Endothelial cell of umbilical vein (primary cell): Measurements from ENCODE around the gene YPEL1. TPM values are rescaled to one million over a fixed set of nuclear protein-coding genes. Genes with fewer than 3 reads are reported as not detected.

Experiments
- BruUV-seq: library from RNA; stranded (reverse); fragments of 400-500 nt; replicated peaks from 2 replicates; lab custom pipeline; 2021; lab: Mats Ljungman, UMichigan
- CTCF ChIA-PET: fragments of 300-600, 350-600 bp; sonication (Branson Sonifier 250); formaldehyde crosslinking; loops from one replicate; lab custom pipeline; 2021; ENCODE audit warnings: antibody characterized with exemption, inconsistent platforms; lab: Charles Lee
- POLR2A ChIA-PET: fragments of 300-600, 350-600 bp; sonication (Branson Sonifier 250); formaldehyde crosslinking; loops from one replicate; lab custom pipeline; 2021; ENCODE audit warnings: antibody characterized with exemption, inconsistent platforms; lab: Charles Lee
- DNase-seq: peaks from one replicate; pipeline ENCODE4 v3.0.0-alpha.2; 2011; ENCODE audit warnings: low read depth, low spot score
- FAIRE-seq: peaks from 2 replicates; lab custom pipeline; 2011; peaks lifted over from hg19 to GRCh38; lab: Jason Lieb, UNC
- H2AFZ ChIP-seq: 2 replicates; pipeline ENCODE4 v1.6.0; 2012; ENCODE audit warnings: low read depth, low read length, control low read depth, inconsistent platforms
- H3K27ac ChIP-seq: 2 replicates; pipeline ENCODE4 v1.5.1; 2011; ENCODE audit warnings: low read depth, mild to moderate bottlenecking, control low read depth, low read length, moderate library complexity; ENCODE audit not compliant: insufficient read depth
- H3K27me3 ChIP-seq, 2 experiments: 2 replicates each; pipeline versions ENCODE4 v1.6.0 to v1.6.1; 2011; ENCODE audit warnings: low read length in 2 of 2, mixed read lengths in 1 of 2; ENCODE audit not compliant: control insufficient read depth in 2 of 2, insufficient read depth in 2 of 2
- H3K36me3 ChIP-seq, 2 experiments: 2 replicates in 1 of 2; 3 replicates in 1 of 2; pipeline ENCODE4 v1.5.1; 2011; ENCODE audit warnings: low read length in 2 of 2, mild to moderate bottlenecking in 1 of 2, moderate library complexity in 1 of 2; ENCODE audit not compliant: control insufficient read depth in 2 of 2, insufficient read depth in 2 of 2; ENCODE audit errors: extremely low read depth in 1 of 2
- H3K4me1 ChIP-seq: 3 replicates; pipeline ENCODE4 v1.5.1; 2011; ENCODE audit warnings: mild to moderate bottlenecking, low read length; ENCODE audit not compliant: control insufficient read depth, insufficient read depth; ENCODE audit errors: extremely low read depth
- H3K4me2 ChIP-seq: 2 replicates; pipeline ENCODE4 v1.6.1; 2011; ENCODE audit warnings: low read length, control low read depth, mixed read lengths; ENCODE audit not compliant: insufficient read depth
- H3K4me3 ChIP-seq, 3 experiments: fragments of 200-600 bp in 1 of 3; sonication (generic), shearing (Covaris generic) in 1 of 3; replicated peaks in 1 of 3; 2 replicates each; pipeline ENCODE4 v1.5.1; 2011 to 2016; ENCODE audit warnings: control low read depth in 3 of 3, low read length in 3 of 3, mild to moderate bottlenecking in 2 of 3, inconsistent platforms in 1 of 3, low read depth in 1 of 3, moderate library complexity in 1 of 3; ENCODE audit not compliant: insufficient read depth in 1 of 3
- H3K79me2 ChIP-seq: 2 replicates; pipeline ENCODE4 v1.6.0; 2012; ENCODE audit warnings: low read length, inconsistent platforms; ENCODE audit not compliant: control insufficient read depth, insufficient read depth
- H3K9ac ChIP-seq: replicated peaks from 2 replicates; pipeline ENCODE3; 2011; ENCODE audit warnings: low read length, control low read depth; ENCODE audit not compliant: insufficient read depth; ENCODE audit errors: extremely low read depth
- H3K9me1 ChIP-seq: replicated peaks from 3 replicates; pipeline ENCODE4 v1.6.0; 2011; ENCODE audit warnings: mild to moderate bottlenecking, low read length; ENCODE audit not compliant: control insufficient read depth, insufficient read depth; ENCODE audit errors: extremely low read depth
- H3K9me3 ChIP-seq: replicated peaks from 2 replicates; pipeline ENCODE4 v1.5.1; 2012; ENCODE audit warnings: low read length, inconsistent platforms; ENCODE audit not compliant: control insufficient read depth, insufficient read depth
- H4K20me1 ChIP-seq: replicated peaks from 2 replicates; pipeline ENCODE3; 2011; ENCODE audit warnings: mild to moderate bottlenecking, low read length; ENCODE audit not compliant: control insufficient read depth, insufficient read depth; ENCODE audit errors: extremely low read depth
- EZH2 ChIP-seq: IDR thresholded peaks from 2 replicates; pipeline ENCODE4 v1.6.1; 2012; ENCODE audit warnings: borderline replicate concordance, low read depth, mild to moderate bottlenecking, moderate library complexity, low read length, inconsistent platforms; ENCODE audit not compliant: severe bottlenecking
- FOS ChIP-seq: IDR thresholded peaks from 2 replicates; pipeline ENCODE4 v1.6.1; 2011; ENCODE audit warnings: mild to moderate bottlenecking, low read length, moderate library complexity, borderline replicate concordance; ENCODE audit not compliant: insufficient read depth
- GATA2 ChIP-seq: IDR thresholded peaks from 2 replicates; pipeline ENCODE4 v1.7.0; 2011; ENCODE audit warnings: low read depth, mild to moderate bottlenecking, moderate library complexity, mixed read lengths, low read length; ENCODE audit not compliant: insufficient read length, insufficient read depth
- JUN ChIP-seq: IDR thresholded peaks from 2 replicates; pipeline ENCODE4 v1.6.1; 2011; ENCODE audit warnings: borderline replicate concordance, low read depth; ENCODE audit not compliant: insufficient read length, insufficient read depth
- MYC ChIP-seq: IDR thresholded peaks from one replicate; pipeline ENCODE4 v1.6.1; 2011; ENCODE audit warnings: mild to moderate bottlenecking, low read depth, low read length
- POLR2A ChIP-seq: IDR thresholded peaks from 2 replicates; pipeline ENCODE4 v1.6.1; 2012; ENCODE audit warnings: low read depth, mild to moderate bottlenecking, control low read depth, low read length
- POLR2AphosphoS5 ChIP-seq: IDR thresholded peaks from 2 replicates; pipeline ENCODE4 v1.6.1; 2012; ENCODE audit warnings: low read depth, mild to moderate bottlenecking, control low read depth, low read length, moderate library complexity; ENCODE audit not compliant: insufficient read depth
- dilution Hi-C: fragments of 300-500 bp; cut with MboI; formaldehyde crosslinking; loops from one replicate; pipeline ENCODE4 v1.15.0; 2019; ENCODE audit warnings: low sequenced_read_pairs; ENCODE audit not compliant: extremely low pct_ligation_motif_present
- intact Hi-C: fragments of 100-400 bp; cut with micrococcal nuclease; formaldehyde crosslinking; loops from one replicate; pipeline ENCODE4 v1.10.0; 2022
- polyA plus RNA-seq, 4 experiments: library from polyadenylated mRNA; depleted of rRNA in 3 of 4; stranded (reverse) in 3 of 4; unstranded in 1 of 4; fragments of >200 nt; gene quantifications; 2 replicates each; pipeline versions ENCODE4 v1.2.1 to v1.2.3, GENCODE V29; 2011 to 2012; ENCODE audit warnings: missing spikeins in 1 of 4
- total RNA-seq: library from RNA; stranded (reverse); gene quantifications from 2 replicates; pipeline ENCODE4 v1.2.3, GENCODE V29; 2021
- TF ChIP-seq, protein P1 (sequence below), 2 donors: IDR thresholded peaks; 1 replicate in 1 of 2; 2 replicates in 1 of 2; pipeline ENCODE4 v1.5.1; 2011; ENCODE audit warnings: low read length in 2 of 2, mild to moderate bottlenecking in 2 of 2, moderate library complexity in 2 of 2, control low read depth in 1 of 2, inconsistent platforms in 1 of 2, low read depth in 1 of 2; ENCODE audit not compliant: insufficient read depth in 1 of 2; ENCODE audit errors: extremely low read depth in 1 of 2
- TF ChIP-seq, protein P2 (sequence below): IDR thresholded peaks from 2 replicates; pipeline ENCODE4 v1.6.1; 2011; ENCODE audit not compliant: insufficient read depth, insufficient read length

YPEL1 gene
- total and polyA plus RNA-seq, 2 donors (not counting 3 experiments of a cell fraction or from before 2014, with no cell fraction given): 3.7 to 6.2 TPM

DNA sequence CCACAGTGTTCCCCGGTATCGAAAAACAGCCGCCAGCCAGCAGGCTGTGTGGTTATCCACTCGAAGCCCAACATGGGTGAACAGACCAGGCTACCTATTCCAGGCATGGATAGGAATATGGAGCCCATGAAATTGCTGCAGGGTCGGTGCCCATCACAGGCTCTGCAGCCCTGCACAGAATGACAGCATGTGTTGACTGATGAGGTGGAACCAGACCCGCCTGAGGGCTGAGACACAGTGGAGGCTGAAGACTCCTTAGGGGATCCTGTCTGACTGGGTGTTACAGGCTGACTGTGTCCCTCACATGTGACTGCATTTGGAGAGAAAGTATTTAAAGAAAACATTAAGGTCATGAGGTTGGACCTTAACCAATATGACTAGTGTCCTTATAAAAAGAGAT, 6.2 kb upstream of the YPEL1 start:
- Histone ChIP-seq H3K79me2 (no peaks in the 10 kb centered on the region), H3K4me3 (no peak overlapping the region), H3K9ac (no peak overlapping the region), H3K27me3 (peaks cover 2% of the 10 kb centered on the region in 2 experiments), H3K27ac (no peak overlapping the region), H3K4me2 (no peak overlapping the region), H3K9me1 (no peaks in the 10 kb centered on the region), H4K20me1 (no peaks in the 10 kb centered on the region), H2AFZ (no peak overlapping the region), H3K36me3 (no peaks in the 10 kb centered on the region), H3K9me3 (no peaks in the 10 kb centered on the region), H3K4me1 (no peaks in the 10 kb centered on the region)
- TF ChIP-seq JUN: no peak
- no peak for TF ChIP-seq FOS
- no peak for TF ChIP-seq POLR2A
- TF ChIP-seq, protein P1, sequence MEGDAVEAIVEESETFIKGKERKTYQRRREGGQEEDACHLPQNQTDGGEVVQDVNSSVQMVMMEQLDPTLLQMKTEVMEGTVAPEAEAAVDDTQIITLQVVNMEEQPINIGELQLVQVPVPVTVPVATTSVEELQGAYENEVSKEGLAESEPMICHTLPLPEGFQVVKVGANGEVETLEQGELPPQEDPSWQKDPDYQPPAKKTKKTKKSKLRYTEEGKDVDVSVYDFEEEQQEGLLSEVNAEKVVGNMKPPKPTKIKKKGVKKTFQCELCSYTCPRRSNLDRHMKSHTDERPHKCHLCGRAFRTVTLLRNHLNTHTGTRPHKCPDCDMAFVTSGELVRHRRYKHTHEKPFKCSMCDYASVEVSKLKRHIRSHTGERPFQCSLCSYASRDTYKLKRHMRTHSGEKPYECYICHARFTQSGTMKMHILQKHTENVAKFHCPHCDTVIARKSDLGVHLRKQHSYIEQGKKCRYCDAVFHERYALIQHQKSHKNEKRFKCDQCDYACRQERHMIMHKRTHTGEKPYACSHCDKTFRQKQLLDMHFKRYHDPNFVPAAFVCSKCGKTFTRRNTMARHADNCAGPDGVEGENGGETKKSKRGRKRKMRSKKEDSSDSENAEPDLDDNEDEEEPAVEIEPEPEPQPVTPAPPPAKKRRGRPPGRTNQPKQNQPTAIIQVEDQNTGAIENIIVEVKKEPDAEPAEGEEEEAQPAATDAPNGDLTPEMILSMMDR (IDR thresholded peaks at IDR 0.05; ENCODE audit: extremely low read depth in 1 of 2, insufficient read depth in 1 of 2, low read depth in 1 of 2, low read length in 2 of 2): no peak
- no peak for TF ChIP-seq GATA2
- no peak for TF ChIP-seq MYC
- TF ChIP-seq, protein P2, sequence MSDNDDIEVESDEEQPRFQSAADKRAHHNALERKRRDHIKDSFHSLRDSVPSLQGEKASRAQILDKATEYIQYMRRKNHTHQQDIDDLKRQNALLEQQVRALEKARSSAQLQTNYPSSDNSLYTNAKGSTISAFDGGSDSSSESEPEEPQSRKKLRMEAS: no peak
- TF ChIP-seq POLR2AphosphoS5: no peak
- TF ChIP-seq EZH2: no peak
- no TSS peak for BruUV-seq
- DNase-seq (no peak), FAIRE-seq (no peak)
- ChIA-PET POLR2A (no interaction called here), CTCF (no interaction called here)
- intact Hi-C loops (no loop called here), dilution Hi-C loops (no loop called here)
